Lower lobe of right lung (tissue), 2 donors: Measurements from ENCODE around the gene CCM2. TPM values are rescaled to one million over a fixed set of nuclear protein-coding genes. Genes with fewer than 3 reads are reported as not detected.

ENCODE experiments used
- ATAC-seq, 2 donors: fragments of 200-7000 bp; cut with Tn5 transposase; one replicate each; pipeline ENCODE4 v1.9.1; 2020 to 2022; ENCODE audit warnings: mild to moderate bottlenecking in 2 of 2, moderate library complexity in 2 of 2
- DNase-seq: peaks from one replicate; pipeline ENCODE4 v3.0.0-alpha.2; 2020
- H3K27ac ChIP-seq: fragments of 200-600 bp; one replicate; pipeline ENCODE4 v1.8.0; 2022
- H3K27me3 ChIP-seq: fragments of 200-600 bp; one replicate; pipeline ENCODE4 v1.8.0; 2022; ENCODE audit warnings: low read depth
- H3K36me3 ChIP-seq: fragments of 200-600 bp; one replicate; pipeline ENCODE4 v1.8.0; 2022; ENCODE audit warnings: mild to moderate bottlenecking
- H3K4me1 ChIP-seq: fragments of 200-600 bp; one replicate; pipeline ENCODE4 v1.8.0; 2022
- H3K4me3 ChIP-seq: fragments of 200-600 bp; one replicate; pipeline ENCODE4 v1.8.0; 2022; ENCODE audit warnings: mild to moderate bottlenecking
- H3K9me3 ChIP-seq: fragments of 200-600 bp; one replicate; pipeline ENCODE4 v1.8.0; 2022
- intact Hi-C: fragments of 100-400 bp; cut with DNase I; formaldehyde crosslinking; loops from one replicate; pipeline ENCODE4 v1.11.0; 2022
- total RNA-seq: library from RNA; stranded (reverse); fragmentation: NEBNext Ultra II Directional; extraction: Animal tissue kit (Norgen Biotek cat#: 25700); gene quantifications from one replicate; pipeline ENCODE4 v1.2.1, GENCODE V29; 2021
- TF ChIP-seq, protein P1 (sequence below): fragments of 200-600 bp; IDR thresholded peaks from one replicate; pipeline ENCODE4 v1.8.0; 2022; ENCODE audit warnings: antibody characterized with exemption, mild to moderate bottlenecking
- donor health status: DM: no; HTN: yes; CAD: no; lungs with severe emphysema.

The CCM2 gene
- total RNA-seq, 1 donor from 2014 or later = 45.7 TPM

- TF ChIP-seq, protein P1, sequence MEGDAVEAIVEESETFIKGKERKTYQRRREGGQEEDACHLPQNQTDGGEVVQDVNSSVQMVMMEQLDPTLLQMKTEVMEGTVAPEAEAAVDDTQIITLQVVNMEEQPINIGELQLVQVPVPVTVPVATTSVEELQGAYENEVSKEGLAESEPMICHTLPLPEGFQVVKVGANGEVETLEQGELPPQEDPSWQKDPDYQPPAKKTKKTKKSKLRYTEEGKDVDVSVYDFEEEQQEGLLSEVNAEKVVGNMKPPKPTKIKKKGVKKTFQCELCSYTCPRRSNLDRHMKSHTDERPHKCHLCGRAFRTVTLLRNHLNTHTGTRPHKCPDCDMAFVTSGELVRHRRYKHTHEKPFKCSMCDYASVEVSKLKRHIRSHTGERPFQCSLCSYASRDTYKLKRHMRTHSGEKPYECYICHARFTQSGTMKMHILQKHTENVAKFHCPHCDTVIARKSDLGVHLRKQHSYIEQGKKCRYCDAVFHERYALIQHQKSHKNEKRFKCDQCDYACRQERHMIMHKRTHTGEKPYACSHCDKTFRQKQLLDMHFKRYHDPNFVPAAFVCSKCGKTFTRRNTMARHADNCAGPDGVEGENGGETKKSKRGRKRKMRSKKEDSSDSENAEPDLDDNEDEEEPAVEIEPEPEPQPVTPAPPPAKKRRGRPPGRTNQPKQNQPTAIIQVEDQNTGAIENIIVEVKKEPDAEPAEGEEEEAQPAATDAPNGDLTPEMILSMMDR = peak; percentile 28
- Histone ChIP-seq H3K4me1 (peaks cover 4% of the 10 kb centered on the region), H3K4me3 (no peak overlapping the region), H3K27ac (no peak overlapping the region), H3K9me3 (no peaks in the 10 kb centered on the region), H3K36me3 (peaks cover 18% of the 10 kb centered on the region), H3K27me3 (no peaks in the 10 kb centered on the region)
- intact Hi-C loops = no loop called here
- no peak for DNase-seq
- ATAC-seq = peak in 1 of 2 donors; percentile 18
Observed at GRCh38 chr7:44967571-44968446, 32.2 kb upstream of the CCM2 start.

DNA sequence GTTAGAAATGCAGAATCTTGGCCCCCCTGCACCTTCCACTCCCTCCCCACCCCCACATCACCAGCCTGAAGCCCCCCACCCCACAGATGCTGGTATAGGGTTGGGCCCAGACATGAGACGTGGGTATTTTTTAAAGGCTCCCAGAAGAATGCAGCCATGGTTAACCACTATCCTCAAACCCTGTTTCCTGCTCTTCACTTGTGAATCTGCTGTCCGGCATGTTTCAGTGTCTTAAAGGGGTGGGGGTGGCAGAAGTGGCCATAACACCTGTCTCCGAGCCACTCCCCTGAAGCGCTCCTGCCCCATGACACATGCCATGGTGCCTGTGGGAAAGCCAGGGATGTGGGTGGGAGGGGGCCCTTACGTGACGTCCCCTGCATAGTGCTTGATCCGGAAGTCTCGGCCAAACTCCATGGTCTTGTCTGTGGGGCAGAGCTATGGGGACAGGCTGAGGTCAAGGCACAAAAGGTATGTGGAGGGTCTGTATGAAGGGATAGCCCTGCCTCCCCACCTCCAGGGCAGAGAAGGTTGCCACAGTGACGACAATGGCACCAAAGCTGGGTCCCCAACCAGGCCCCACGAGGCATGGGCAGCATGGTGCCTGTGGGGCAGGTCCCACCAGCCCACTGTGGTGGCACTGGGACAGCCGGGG, 30.8 kb upstream of the CCM2 start:
- H3K4me1 ChIP-seq = no peaks in the 10 kb centered on the region
- intact Hi-C loops = no loop called here
- H3K9me3 ChIP-seq = no peaks in the 10 kb centered on the region
- H3K4me3 ChIP-seq = no peak overlapping the region
- H3K36me3 ChIP-seq = peaks cover 25% of the 10 kb centered on the region
- H3K27me3 ChIP-seq = no peaks in the 10 kb centered on the region
- ATAC-seq (no peak), DNase-seq (no peak)
- no peak overlapping the region for H3K27ac ChIP-seq
- TF ChIP-seq, protein P1 = no peak

- no peak for ATAC-seq
- no peaks in the 10 kb centered on the region for H3K4me1 ChIP-seq
- intact Hi-C loops = no loop called here
- H3K27me3 ChIP-seq = no peaks in the 10 kb centered on the region
- no peaks in the 10 kb centered on the region for H3K9me3 ChIP-seq
- DNase-seq = no peak
- TF ChIP-seq, protein P1 = no peak
- no peak overlapping the region for H3K4me3 ChIP-seq
- peaks cover 25% of the 10 kb centered on the region for H3K36me3 ChIP-seq
- H3K27ac ChIP-seq = no peak overlapping the region
Observed at GRCh38 chr7:44969701-44970522, 30.1 kb upstream of the CCM2 start.

DNA sequence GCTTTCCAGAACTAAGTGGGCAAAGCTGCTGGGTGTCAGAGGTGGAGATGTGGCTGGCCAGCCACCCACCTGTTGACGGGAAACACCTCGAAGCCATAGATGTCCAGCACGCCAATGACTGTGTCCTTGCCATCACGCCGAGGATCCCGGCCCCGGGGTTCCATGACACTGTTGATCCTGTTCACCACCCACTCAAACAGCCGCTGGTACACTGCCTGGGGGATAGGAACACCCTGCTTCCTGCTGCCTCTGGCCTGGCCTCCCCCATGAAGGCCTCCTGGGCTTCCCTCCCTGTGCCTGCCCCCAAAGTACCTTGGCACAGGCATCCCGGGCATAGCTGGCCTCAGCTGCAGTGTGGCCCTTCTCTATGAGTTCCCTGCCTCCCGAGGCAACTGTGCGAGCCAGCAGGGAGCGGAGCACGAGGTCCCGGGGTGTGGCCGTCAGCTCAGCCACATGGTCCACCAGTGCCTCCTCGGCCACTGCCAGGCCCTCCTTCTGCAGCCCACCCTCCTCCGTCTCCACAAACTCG, 29.4 kb upstream of the CCM2 start:
- intact Hi-C loops = no loop called here
- Histone ChIP-seq H3K4me1 (no peaks in the 10 kb centered on the region), H3K27ac (no peak overlapping the region), H3K36me3 (peaks cover 25% of the 10 kb centered on the region), H3K9me3 (no peaks in the 10 kb centered on the region), H3K27me3 (no peaks in the 10 kb centered on the region), H3K4me3 (no peak overlapping the region)
- no peak for ATAC-seq
- no peak for DNase-seq
- TF ChIP-seq, protein P1 = no peak
